22Rv1 (cell line): ENCODE data around the gene OCA2.

Experiments
- H3K27ac ChIP-seq: fragments of 450-650 bp; 2 replicates; pipeline ENCODE4 v1.5.1; 2017
- CTCF ChIP-seq: fragments of 450-650 bp; IDR thresholded peaks from 2 replicates; pipeline ENCODE4 v1.5.1; 2017; ENCODE audit warnings: mild to moderate bottlenecking
- ZFX ChIP-seq: fragments of 450-650 bp; IDR thresholded peaks from 2 replicates; pipeline ENCODE4 v1.6.1; 2017; ENCODE audit warnings: antibody characterized with exemption, borderline replicate concordance

Gene OCA2

GRCh38 chr15:28100516-28101195 is 1.5 kb upstream of the OCA2 start:
- TF ChIP-seq ZFX (no peak), CTCF (no peak)
- no peak overlapping the region for H3K27ac ChIP-seq

- TF ChIP-seq ZFX (no peak), CTCF (no peak)
- H3K27ac ChIP-seq: no peak overlapping the region
Measured at GRCh38 chr15:28099555-28100140, 533 bp upstream of the OCA2 start.

DNA sequence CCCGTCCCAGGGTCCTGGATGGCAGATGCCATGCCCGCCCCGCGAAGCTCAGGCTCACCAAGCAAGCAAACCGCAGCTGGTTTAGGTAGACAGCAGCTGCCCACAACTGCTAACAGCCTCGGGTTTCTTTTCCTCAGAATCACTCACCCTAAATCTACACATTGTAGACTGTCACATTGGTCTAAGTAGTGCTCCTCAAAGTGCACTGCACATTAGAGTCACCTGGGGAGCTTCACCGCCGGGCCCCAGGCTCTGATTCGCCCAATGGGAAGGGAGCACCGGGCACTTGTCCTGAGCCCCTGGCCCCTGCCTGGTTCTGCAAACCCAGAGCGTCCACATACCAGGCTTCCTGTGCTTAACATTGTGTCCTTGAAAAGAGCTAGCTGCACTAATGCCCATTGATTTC is 752 bp downstream of the OCA2 start:
- TF ChIP-seq CTCF: no peak
- no peak for TF ChIP-seq ZFX
- H3K27ac ChIP-seq: no peak overlapping the region

DNA sequence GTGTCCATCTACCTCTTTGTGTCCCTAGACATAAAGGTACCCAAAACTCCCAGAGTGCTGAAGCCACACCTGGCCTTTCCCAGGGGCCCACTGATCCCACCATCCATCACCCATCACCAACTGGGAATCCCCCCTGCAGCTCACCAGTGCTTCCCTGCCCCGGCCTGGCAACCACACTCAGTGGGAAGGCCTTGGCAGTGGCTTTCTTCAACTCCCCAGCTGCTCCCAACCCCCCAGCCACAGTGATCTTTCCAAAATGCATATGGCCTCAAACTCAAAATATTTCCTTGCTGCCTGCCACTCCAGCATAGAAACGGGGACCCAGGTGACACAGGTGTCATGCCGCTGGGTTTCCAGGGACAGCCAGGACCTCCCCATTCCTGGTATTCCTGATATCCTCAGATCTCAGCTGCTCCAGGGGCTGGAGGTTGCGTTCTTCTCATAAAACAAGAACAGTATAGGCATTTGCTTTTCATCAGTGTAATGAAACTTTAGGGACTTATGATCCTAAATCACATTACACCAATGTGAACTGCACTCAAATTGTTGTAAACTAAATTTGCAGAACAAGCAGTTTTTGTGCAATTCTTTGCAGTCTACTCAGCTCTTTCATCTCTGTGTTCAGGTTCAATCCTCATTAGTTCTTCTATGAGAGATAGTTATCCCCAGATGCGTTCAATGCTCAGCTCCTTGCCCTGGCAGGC is 1.3 kb downstream of the OCA2 start:
- H3K27ac ChIP-seq: no peak overlapping the region
- no peak for TF ChIP-seq CTCF
- no peak for TF ChIP-seq ZFX

DNA sequence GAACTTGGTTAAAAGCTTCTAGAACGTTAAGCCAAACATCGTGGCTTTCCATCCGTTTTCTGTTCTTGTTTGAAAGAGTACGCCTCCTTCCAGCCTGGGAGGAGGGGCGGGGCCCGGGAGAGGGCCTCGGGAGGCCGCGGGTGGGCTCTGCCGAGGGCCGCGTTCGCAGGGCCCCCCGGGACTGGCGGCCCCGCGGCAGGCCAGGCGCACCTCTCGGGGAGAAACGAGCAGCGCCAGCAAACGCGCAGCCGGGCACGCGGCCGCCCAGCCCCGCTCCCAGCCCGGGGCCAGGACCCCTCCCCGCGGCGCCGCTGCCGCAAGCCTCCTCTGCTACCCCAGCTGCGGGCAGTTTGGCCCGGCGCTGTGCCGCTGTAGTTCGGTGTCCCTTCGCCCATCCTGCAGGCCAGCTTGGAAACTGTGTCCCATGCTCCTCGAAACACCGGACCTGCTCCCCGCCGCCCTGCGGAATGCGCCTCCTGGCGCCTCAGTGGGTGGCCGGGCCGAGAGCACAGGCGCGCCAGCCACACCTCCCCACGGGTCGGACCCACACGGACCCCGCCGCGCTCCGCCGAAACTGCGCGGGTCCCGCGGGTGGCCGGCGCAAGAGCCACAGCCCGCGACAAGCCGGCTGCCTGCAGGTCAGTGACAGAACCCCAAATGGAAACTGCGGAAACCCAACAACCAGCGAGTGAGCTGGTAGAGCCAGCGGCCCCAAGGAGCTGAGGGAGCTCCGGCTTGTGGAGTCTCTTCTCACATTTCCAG is 2.3 kb downstream of the OCA2 start:
- H3K27ac ChIP-seq: no peak overlapping the region
- TF ChIP-seq ZFX (no peak), CTCF (no peak)

GRCh38 chr15:28096411-28096669 is 2.8 kb downstream of the OCA2 start:
- TF ChIP-seq CTCF: no peak
- TF ChIP-seq ZFX: no peak
- H3K27ac ChIP-seq: no peak overlapping the region
